Sciatic nerve (tissue), 2 donors: ENCODE data around the gene SEMA4G. TPM values are rescaled to one million over a fixed set of nuclear protein-coding genes. Genes with fewer than 3 reads are reported as not detected.

Experiments used
- ATAC-seq: fragments of 200-7000 bp; cut with Tn5 transposase; one replicate; pipeline ENCODE4 v1.9.1; 2020; ENCODE audit warnings: mild to moderate bottlenecking, moderate library complexity
- DNase-seq: peaks from one replicate; pipeline ENCODE4 v3.0.0-alpha.2; 2020; ENCODE audit warnings: low spot score
- intact Hi-C: fragments of 100-400 bp; cut with DNase I; formaldehyde crosslinking; loops from one replicate; pipeline ENCODE4 v1.14.2; 2022
- microRNA-seq: library from miRNA; unstranded; fragments of <30 nt; microRNA quantifications from one replicate; pipeline ENCODE4 v1.2.0, GENCODE V29; 2020
- total RNA-seq: library from RNA; stranded (reverse); fragmentation: NEBNext Ultra II Directional; extraction: Animal tissue kit (Norgen Biotek cat#: 25700); gene quantifications from one replicate; pipeline ENCODE4 v1.2.1, GENCODE V29; 2021
- donor health status: DM: no; HTN: no; CAD: no.
- donor health status: DM: no; HTN: no; CAD: no.

Gene SEMA4G
- total RNA-seq, 1 donor from 2014 or later = 15.3 TPM

DNA sequence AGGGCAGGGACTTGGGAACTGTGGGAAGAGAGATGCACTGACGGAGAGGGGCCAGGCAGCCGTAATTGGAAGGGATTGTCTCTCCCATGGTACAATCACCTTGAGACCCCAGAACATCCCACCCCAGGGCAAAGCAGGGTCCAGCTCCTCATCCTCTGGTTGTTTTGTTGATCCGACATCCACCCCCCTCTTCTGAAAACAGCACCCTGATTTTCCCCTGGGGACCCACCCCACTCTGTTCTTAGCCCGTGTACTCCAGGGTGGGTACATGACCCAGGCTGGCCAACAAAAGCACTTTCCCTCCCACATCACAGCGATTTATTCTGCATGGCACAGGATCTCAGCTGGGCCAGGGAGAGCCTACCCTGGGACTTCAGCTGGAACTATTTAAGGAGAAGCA is 47.5 kb downstream of the SEMA4G start:
- intact Hi-C loops = no loop called here
- DNase-seq (no peak), ATAC-seq (no peak)

DNA sequence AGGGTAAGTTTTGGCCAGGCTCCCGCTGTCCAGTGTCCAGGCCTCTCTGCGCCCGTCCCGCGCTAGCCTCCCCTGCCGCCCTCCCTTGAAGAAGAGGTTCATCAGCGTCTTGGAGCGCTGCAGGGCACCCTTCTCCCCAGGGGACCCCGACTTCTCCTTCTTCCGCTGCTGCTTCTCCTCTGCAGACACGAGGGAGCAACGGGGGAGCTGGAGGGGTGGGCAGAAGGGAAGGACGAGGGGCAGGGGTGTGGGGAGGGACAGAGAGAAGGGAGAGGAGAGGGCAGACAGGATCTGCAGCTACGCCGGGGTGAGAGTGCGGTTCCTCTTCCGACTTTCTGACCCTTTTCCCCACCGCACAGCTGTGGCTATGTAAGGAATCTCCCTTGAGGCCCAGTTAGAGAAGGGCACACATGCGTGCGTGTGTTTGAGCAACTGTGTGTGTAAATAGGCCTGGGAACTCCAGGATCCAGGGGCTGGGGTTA is 48.9 kb downstream of the SEMA4G start:
- peak; percentile 31 for ATAC-seq
- no peak for DNase-seq
- intact Hi-C loops = no loop called here

DNA sequence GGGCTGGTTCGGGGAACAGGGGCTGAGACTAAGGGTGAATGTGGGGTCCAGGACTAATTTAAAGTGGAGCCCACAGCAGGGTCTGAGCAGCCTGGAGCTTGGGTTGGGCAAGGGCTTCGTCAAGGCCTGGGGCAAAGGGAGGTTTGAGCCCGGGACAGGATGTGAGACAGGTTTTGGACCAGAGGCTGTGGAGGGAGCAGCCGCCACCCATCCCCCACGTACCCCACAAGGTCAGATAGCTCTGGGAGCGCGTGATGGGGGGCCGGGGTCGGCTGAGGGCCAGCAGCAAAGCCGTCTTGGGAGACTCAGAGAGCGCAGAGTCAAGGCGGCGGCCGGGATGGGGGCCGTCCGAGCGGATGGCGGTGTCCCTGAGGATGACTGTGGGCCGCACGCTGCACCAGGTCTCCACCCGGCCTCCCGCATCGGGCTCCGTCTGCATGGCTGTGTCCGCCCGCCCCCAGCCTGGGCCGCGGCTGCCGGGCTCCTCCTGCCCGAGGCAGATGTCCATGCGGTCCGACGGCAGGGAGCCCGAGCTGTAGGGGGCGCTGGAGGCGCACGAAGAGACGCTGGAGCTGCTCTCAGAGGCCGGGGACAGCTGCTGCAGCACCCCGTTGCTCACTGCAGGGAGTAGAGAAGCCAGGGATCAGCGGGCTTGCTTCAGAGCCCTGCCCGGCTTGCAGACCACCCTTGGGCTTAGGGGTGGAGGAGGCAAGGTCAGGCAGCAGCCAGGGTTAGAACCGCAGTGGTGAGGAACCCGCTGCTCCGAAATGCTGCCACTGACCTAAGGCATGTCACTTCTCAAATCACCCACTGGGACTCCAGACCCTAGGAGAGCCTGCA is 49.5 kb downstream of the SEMA4G start:
- ATAC-seq (peak; percentile 72), DNase-seq (peak; percentile 92)
- intact Hi-C loops = no loop called here

Small RNAs within 50 kb of the gene (microRNA-seq; reads per million reads assigned to microRNA genes)
- not detected for gene MIR608

Other genes with a start within 250 kb of the SEMA4G start
- gene PAX2, start 223.9 kb upstream of the SEMA4G start, total RNA-seq = not detected
- 38.6 TPM for gene SLF2, start 56.5 kb upstream of the SEMA4G start, total RNA-seq
- gene MRPL43, start 18.0 kb downstream of the SEMA4G start, total RNA-seq = 84.8 TPM
- 5.9 TPM for gene TWNK, start 18.0 kb downstream of the SEMA4G start, total RNA-seq
- gene LZTS2, start 30.3 kb downstream of the SEMA4G start, total RNA-seq = 78.6 TPM
- gene PDZD7, start 61.6 kb downstream of the SEMA4G start, total RNA-seq = 3.8 TPM
- gene SFXN3, start 61.7 kb downstream of the SEMA4G start, total RNA-seq = 58.9 TPM
- gene KAZALD1, start 92.5 kb downstream of the SEMA4G start, total RNA-seq = 4.7 TPM
- not detected for gene TLX1, start 161.8 kb downstream of the SEMA4G start, total RNA-seq